ENCODE data around the gene GOLGA8H. TPM values are rescaled to one million over a fixed set of nuclear protein-coding genes. Genes with fewer than 3 reads are reported as not detected.
"Not testable (repeated sequence)": the region's sequence is repeated elsewhere in the genome, so short reads cannot be mapped to it uniquely, and the experiment has no call there.

GOLGA8H gene, protein sequence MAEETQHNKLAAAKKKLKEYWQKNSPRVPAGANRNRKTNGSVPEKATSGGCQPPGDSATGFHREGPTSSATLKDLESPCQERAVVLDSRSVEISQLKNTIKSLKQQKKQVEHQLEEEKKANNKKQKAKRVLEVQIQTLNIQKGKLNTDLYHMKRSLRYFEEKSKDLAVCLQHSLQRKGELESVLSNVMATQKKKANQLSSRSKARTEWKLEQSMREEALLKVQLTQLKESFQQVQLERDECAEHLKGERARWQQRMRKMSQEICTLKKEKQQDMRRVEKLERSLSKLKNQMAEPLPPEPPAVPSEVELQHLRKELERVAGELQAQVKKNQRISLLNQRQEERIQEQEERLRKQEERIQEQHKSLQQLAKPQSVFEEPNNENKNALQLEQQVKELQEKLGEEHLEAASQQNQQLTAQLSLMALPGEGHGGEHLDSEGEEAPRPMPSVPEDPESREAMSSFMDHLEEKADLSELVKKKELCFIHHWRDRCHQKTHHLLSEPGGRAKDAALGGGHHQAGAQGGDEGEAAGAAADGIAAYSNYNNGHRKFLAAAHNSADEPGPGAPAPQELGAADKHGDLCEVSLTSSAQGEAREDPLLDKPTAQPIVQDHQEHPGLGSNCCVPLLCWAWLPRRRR
- total RNA-seq, result 0.69 and 0.99 TPM in 2 replicates

DNA sequence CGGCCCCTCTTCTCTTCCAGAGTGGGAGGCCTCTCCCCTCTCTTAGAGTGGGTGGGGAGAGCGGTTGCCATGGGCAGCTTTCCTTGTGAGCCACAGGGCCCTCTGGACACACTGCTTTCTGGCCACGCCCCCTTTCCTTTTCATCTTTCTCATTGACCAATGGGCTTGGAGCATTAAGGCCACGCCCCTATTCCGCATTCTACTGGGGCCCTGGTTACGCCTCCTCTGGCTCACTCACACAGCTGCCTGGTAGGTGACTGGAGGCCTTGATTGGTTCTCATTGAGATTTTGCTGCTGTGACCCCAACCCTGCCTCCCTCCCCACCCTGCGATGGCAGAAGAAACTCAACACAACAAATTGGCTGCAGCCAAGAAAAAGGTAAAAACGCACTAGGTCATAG lies at the start of gene GOLGA8H:
TSS of gene GOLGA8H (plus strand) at position 233 of the 400 bp plus-strand sequence. CDS start at position 331, 98 bp downstream.
- not testable (repeated sequence) for DNase-seq (ENCODE audit: low read depth)

DNA sequence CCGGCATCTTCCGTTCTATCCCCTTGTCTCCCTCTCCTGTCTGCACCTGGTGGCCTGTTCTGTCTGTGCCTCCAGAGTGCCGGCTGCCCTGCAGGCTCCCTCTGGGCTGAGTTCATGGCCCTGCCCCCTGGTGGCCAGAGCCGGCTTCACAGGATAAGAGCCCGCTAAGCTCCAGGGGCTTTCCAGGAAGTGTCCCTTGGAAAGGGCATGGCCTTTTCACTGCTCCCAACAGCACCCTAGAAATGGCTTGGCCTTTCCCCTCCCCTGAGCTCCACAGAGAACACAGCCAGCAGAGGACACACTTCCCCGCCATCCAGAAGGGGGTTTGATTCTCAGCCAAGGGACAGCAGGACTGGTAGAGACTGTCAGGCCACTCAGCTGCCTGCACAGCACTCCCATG lies 36.9 kb upstream of the GOLGA8H start:
- not testable (repeated sequence) for DNase-seq (ENCODE audit: low read depth)

DNA sequence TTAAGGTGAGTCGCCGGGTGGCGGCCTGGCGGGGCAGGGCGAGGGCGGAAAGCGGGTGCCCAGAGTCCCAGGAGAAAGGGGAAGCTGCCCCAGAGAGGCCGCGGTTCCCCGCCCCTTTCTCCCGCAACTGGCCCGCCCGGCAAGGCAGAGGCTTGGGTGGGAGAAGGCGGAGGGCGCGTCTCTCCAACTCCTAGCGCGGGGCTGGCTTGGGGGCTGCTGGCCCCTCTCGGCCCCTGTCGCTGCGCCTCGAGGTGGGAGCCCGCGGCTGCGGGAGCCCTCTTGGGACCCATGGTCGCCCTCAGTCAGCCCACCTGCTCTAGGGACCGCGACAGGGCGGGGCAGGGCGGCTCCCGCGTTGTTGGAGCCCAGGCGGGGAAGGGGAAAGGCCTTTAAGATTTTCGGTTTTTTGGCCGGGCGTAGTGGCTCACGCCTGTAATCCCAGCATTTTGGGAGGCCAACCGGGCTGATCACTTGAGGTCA lies 30.8 kb upstream of the GOLGA8H start:
- not testable (repeated sequence) for DNase-seq (ENCODE audit: low read depth)

DNA sequence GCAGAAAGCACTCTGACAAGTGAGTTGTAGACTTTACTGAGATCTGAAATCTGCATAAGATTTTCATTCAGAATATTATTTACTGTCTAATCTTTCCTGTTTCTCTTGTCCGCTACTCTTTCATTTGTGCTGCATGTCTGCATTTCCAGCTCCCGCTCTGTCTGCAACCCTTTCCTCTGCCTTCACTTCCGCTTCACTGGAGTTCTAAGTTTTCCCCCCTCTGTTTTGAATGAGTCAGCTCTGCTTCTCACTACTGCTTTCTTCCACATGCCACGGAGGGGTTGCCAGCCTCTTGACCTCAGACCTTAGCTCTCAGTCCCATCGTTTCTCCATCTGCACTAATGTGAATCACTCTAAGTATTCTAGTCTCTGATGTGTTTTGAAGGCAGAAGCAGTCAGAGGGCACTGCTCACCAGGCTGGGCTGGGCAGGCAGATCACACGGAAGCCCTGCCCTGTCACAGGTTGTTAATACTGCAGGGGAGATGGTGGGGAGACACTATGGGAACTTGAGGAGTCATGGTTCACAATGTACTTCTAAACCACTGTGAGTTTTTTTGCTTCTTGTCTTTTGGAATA lies 24.3 kb upstream of the GOLGA8H start:
- not testable (repeated sequence) for DNase-seq (ENCODE audit: low read depth)

DNA sequence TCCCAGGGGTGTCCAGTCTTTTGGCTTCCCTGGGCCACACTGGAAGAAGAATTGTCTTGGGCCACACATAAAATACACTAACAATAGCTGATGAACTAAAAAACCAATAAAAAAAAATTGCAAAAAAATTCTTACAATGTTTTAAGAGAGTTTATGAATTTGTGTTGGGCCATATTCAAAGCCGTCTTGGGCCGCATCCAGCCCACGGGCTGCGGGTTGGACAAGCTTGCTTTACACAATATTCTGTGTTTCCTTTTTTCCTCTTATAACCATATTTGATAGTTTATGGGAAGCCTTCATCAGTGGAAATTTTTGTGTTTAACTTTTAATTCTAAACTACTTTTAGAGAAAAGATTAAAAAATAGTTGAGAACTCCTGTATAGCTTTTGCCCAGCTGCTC lies 23.1 kb upstream of the GOLGA8H start:
- DNase-seq (ENCODE audit: low read depth), result not testable (repeated sequence)

DNA sequence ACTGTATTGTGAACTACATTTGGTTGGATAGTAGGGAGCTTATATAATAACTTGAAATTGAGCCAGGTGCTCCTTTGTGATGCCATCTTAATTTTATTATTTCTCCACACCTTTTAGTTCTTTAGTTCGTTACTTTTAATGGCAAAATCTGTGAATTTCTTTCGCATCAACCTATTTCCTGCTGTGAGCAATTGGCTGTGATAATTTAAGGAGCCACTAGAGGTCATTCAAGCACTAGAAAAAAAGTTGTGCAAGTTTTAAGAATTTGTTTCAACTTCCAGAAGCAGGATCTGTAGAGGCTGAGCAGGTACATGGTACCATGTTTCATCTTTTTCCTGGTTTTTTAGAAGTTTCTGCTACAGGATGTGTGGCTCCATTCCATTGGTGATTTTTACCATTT lies 4.9 kb upstream of the GOLGA8H start:
- DNase-seq (ENCODE audit: low read depth), result not testable (repeated sequence)

DNA sequence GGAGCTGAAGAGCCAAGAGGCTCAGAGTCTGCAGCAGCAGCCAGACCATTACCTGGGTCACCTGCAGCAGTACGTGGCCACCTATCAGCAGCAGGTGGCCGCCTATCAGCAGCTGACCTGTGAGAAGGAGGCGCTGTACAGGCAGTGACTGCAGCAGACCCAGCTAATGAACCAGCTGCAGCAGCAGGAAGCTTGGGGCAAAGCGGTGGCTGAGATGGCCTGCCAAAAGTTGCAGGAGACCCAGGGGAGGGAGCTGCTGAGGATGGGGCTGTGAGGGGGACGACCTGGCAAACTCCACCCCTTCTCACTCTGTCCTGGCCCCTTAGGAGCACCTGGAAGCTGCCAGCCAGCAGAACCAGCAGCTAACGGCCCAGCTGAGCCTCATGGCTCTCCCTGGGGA lies 8.4 kb downstream of the GOLGA8H start:
- DNase-seq (ENCODE audit: low read depth), result not testable (repeated sequence)

DNA sequence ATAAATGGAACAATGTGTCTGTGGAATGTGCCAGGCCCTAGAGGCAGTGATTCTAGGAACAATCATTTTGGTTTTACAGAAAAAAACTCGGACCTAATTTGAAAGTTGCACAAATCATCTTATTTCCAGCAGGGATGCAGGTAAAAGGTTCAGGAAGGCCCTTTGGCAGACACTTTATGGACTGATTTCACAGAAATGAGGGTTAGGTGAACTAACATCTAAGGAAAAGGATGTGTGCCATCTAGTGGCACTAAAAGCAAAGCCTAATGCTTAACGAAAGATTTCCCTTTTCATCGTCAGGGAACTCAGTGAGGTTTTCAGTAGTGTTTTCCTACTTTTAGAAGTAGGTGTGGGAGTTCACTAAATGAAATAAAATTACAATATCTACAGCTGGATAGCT lies 17.5 kb downstream of the GOLGA8H start:
- peak; percentile 54 for DNase-seq (ENCODE audit: low read depth)

DNA sequence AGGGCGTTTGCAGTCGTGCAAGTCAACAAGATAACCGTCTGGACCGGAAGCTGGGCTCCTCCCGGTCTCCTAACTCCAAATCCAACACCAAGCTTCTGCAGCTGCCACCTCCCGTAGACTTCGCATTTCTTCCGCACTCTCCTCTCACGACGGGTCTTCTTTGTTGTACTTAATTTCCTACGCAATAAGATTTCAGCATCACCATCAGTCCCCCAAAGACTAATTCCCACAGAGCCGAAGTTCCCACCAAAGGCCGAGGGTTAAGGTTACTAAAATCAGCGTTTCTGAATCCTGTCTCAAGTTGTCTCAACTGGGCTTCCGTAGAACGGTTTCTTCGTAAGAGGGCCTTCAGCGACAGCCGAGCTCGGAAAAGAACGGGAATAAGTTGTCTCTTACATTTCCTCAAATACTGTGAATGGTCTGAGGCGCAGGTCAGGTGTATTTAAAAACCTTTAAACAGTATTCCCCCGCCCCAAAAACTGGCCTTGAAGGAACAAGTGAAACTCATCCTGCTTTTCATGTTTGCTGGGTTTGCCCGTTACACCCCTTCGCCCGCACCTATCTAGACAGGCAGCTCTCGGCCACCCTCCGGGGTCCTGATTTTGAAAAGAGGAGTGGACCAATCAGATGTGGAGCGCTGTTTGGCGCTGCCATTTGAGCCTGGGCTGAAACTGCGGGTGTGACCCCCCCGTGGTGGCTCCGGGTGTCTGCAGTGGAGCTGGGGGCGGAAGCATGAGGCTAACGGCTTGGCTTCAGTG lies 21.8 kb downstream of the GOLGA8H start, which contains the start of gene ARHGAP11B:
TSS of gene ARHGAP11B (plus strand) at position 693 of the 758 bp plus-strand sequence.
- DNase-seq (ENCODE audit: low read depth), result peak; percentile 95

DNA sequence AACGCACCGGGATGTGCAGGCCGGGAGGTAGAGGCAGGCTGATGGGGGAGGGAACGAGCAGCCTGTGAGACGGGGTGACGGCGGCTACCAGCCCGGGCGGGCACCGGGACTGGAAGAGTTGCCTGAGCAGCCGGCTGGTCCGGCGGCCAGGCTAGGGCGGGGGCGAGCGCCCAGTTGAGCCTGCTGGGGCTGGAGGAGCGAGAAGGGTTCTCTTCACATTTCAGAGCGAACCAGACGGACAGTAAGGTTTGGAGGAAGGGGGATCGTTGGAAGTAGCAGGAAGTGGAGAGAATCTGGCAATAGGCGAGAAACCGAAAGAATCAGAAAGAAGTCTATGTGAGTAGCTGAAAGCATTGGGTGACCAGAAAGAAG lies 22.4 kb downstream of the GOLGA8H start:
- not testable (repeated sequence) for DNase-seq (ENCODE audit: low read depth)

DNA sequence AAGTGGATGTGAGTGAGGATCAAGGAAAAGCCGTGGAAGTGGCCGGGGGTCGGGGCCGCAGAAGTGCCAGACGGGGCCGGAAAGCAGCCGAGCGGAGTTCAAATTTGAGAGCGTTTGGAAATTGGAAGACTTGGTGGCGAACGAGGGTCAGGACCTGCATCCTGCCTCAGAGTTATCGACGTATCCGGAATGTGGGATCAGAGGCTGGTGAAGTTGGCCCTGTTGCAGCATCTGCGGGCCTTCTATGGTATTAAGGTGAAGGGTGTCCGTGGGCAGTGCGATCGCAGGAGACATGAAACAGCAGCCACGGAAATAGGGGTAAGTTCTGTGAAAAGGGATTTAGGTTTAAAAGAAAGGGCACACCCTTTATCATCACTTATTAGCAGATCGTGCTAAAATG lies 22.8 kb downstream of the GOLGA8H start:
- not testable (repeated sequence) for DNase-seq (ENCODE audit: low read depth)

DNA sequence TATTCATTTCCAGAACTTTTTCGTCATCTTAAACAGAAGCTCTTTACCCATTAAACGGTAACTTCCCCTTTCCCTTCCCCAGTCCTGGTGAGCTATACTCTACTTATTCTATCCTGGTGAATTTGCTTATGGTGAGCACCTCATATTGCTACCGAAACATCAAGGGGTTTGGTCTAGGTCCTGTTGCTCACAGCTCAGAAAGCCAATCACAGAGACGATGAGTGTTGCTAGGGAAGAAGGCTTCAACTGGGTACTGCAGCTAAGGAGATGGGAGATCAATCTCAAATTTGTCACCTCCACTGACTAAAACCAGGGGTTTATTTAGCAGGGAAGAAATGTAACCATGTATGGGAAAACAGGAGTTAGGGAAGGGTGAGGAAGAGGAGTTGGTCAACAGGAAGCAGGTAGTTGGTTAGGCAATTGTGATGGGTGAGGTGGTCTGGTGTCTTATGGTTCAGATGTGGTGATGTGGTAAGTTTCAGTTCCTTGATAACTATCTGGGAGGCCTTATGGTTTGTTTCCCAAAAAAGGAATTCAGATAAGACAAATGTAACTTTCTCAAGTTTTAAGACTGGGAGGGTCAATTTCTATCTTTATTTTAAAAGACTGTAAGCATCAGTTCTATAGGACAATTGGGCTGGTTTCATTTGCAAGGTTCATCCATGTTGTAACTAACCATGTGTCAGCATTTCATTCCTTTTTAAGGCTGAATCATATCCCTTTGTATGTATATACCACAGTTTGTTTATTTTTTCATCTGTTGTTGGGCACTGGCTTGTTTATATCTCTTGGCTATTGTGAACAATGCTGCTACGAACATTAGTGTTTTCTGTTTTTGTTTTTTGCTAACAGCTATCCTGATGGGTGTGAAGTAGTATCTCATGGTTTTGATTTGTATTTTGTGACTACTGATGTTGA lies 46.4 kb downstream of the GOLGA8H start:
- no peak for DNase-seq (ENCODE audit: low read depth)

DNA sequence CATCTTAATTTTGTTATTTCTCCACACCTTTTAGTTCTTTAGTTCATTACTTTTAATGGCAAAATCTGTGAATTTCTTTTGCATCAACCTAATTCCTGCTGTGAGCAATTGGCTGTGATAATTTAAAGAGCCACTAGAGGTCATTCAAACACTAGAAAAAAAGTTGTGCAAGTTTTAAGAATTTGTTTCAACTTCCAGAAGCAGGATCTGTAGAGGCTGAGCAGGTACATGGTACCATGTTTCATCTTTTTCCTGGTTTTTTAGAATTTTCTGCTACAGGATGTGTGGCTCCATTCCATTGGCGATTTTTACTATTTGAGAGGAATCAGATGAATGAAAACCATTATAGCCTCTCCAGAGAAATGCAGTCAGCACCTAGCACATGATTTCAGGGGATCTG lies 57.3 kb downstream of the GOLGA8H start:
- DNase-seq (ENCODE audit: low read depth), result peak; percentile 27

Other genes starting within 250 kb of the GOLGA8H start
- 2.0 and 4.7 TPM in 2 replicates for gene CHRFAM7A, start 210.5 kb upstream of the GOLGA8H start, total RNA-seq
- 0.35 and 1.6 TPM in 2 replicates for gene GOLGA8R, start 189.8 kb upstream of the GOLGA8H start, total RNA-seq
- gene GOLGA8Q, start 52.0 kb upstream of the GOLGA8H start, total RNA-seq, result 1.4 TPM in 1 of 2 replicates, not detected in the other

All from renal cortical epithelial cell (primary cell).